GM13977 (cell line): ENCODE data around the gene KLHL2.

ENCODE experiments used
- DNase-seq: peaks from one replicate; pipeline ENCODE4 v3.0.0; 2012; ENCODE audit warnings: low spot score
- CTCF ChIP-seq: IDR thresholded peaks from 2 replicates; pipeline ENCODE4 v1.5.1; 2012; ENCODE audit warnings: mild to moderate bottlenecking, control low read depth; ENCODE audit not compliant: insufficient read depth; ENCODE audit errors: extremely low read depth, missing control alignments
- in situ Hi-C: fragments of 300-500 bp; cut with MboI; formaldehyde crosslinking; loops from one replicate; pipeline ENCODE4 v1.12.0; 2022; ENCODE audit warnings: low sequenced_read_pairs, low pct_unique_long_range_greater_than_20kb, mixed read lengths, inconsistent platforms; ENCODE audit not compliant: unreplicated experiment

The KLHL2 gene

GRCh38 chr4:165299399-165300060, 92.2 kb downstream of the KLHL2 start:
- DNase-seq: no peak
- TF ChIP-seq CTCF: no peak
- in situ Hi-C loops: no loop called here

DNA sequence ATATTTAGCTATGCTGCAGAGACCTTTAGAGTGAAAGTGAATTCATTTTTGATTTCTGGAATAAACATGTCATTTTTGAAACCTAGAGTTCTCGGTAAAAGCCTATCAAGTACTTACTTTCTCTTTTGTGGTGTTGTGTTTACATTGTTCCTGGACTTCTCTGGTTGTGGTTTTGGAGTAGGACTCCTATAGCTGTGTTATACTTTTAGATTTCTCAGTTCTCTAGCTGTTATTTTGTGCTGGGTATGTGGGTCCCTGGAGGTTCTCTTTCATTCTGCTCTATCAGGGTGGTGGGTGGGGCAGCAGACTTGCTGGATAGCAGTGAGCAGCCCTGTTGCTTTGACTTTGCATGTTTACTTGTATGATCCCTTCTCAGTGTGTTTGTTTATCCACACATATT, 94.5 kb downstream of the KLHL2 start:
- peak; percentile 28 for DNase-seq
- in situ Hi-C loops: no loop called here
- no peak for TF ChIP-seq CTCF

DNA sequence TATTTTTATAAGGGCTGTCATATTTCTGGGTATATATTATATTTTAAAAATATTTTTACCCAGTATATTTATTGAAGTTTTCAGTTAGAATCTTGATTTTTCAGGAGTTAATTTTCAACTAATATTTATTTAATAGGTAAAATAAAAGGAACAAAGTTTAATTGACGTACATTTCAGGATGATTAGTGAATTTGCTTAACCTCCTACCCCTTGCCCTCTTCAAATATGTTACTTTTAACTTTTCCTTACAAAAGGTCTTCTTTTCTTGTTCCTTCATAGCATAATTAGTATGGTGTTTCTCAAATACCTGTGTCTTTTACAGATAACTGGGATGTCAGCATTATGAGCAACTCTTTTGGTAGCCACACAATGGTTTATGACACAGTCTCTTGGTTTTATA, 95.3 kb downstream of the KLHL2 start:
- DNase-seq: no peak
- in situ Hi-C loops: no loop called here
- TF ChIP-seq CTCF: no peak

- in situ Hi-C loops: no loop called here
- no peak for TF ChIP-seq CTCF
- DNase-seq: no peak
These were observed 100.8 kb downstream of the KLHL2 start for GRCh38 chr4:165308166-165308565.

DNA sequence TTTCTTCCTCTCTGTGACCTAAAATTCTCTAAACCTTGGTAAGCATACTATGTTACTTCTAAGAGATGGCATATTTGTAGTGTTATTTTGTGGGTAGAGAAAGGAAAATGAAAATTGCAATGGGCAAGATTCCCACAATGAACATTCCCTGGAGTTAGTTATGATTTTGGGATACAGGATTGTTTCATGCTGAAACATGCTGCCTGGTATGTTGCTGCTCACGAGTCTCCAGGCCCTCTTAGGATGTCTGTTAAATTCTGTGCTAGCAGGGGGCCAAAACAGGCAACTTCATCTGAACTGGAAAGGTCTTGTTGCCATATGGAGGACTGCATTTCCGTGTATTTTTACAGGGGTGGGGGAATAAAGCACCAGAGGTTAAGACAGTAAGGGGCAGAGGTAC, 101.2 kb downstream of the KLHL2 start:
- in situ Hi-C loops: no loop called here
- TF ChIP-seq CTCF: no peak
- no peak for DNase-seq

DNA sequence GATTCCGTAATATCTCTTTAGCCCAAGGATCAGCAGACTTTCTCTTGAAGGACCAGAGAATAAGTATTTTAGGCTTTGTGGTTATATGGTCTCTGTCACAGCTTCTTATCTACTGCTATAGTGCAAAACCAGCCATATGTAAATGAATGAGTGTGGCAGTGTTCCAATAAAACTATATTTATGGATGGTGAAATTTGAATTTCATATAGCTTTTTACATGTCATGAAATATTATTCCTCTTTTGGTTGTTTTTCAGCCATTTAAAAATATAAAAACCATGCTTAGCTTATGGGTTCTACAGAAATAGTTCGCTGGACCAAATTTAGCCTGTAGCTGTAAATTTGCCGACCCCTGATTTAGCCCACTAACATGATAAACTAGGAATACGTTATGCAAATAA, 102.1 kb downstream of the KLHL2 start:
- in situ Hi-C loops: no loop called here

More for the DNA sequence above, 102.1 kb downstream of the KLHL2 start:
- DNase-seq: no peak
- no peak for TF ChIP-seq CTCF
